Gastrocnemius medialis (tissue), 4 donors: Measurements from ENCODE around the gene SLC2A4. TPM values are rescaled to one million over a fixed set of nuclear protein-coding genes. Genes with fewer than 3 reads are reported as not detected.
"Not testable (repeated sequence)": the region's sequence is repeated elsewhere in the genome, so short reads cannot be mapped to it uniquely, and the experiment has no call there.

Experiments
- ATAC-seq, 2 donors: fragments of 150-250 bp; one replicate each; pipeline ENCODE4 v1.9.1; 2016
- DNase-seq, 2 donors: peaks; one replicate each; pipeline ENCODE4 v3.0.0-alpha.2; 2019
- H3K27ac ChIP-seq, 4 donors: fragments of 200-600 bp; sonication (generic); 1 replicate in 1 of 4; 2 replicates in 3 of 4; pipeline ENCODE4 v1.5.1; 2016 to 2018; ENCODE audit warnings: mild to moderate bottlenecking in 2 of 4, moderate library complexity in 1 of 4
- H3K27me3 ChIP-seq, 3 donors: fragments of 200-600 bp; sonication (generic) in 2 of 3; 1 replicate in 1 of 3; 2 replicates in 2 of 3; pipeline versions ENCODE4 v1.5.1 to v1.6.0; 2016 to 2019; ENCODE audit warnings: mild to moderate bottlenecking in 1 of 3, moderate library complexity in 1 of 3
- H3K36me3 ChIP-seq, 2 donors: fragments of 200-600 bp; sonication (generic) in 1 of 2; one replicate each; pipeline ENCODE4 v1.5.1; 2017 to 2018
- H3K4me1 ChIP-seq, 2 donors: fragments of 200-600 bp; sonication (generic) in 1 of 2; one replicate each; pipeline ENCODE4 v1.5.1; 2016 to 2017; ENCODE audit warnings: mild to moderate bottlenecking in 2 of 2
- H3K4me3 ChIP-seq, 4 donors: fragments of 200-600 bp; sonication (generic) in 3 of 4; 1 replicate in 1 of 4; 2 replicates in 3 of 4; pipeline ENCODE4 v1.5.1; 2016 to 2019; ENCODE audit warnings: mild to moderate bottlenecking in 2 of 4
- H3K9me3 ChIP-seq, 3 donors: fragments of 200-600 bp; sonication (generic) in 2 of 3; 1 replicate in 1 of 3; 2 replicates in 2 of 3; pipeline ENCODE4 v1.5.1; 2016 to 2019
- POLR2A ChIP-seq, 2 donors: fragments of 450-650 bp; IDR thresholded peaks; one replicate each; pipeline ENCODE4 v1.6.1; 2017; ENCODE audit warnings: antibody characterized with exemption in 2 of 2, mild to moderate bottlenecking in 2 of 2, moderate library complexity in 2 of 2
- in situ Hi-C, 4 donors: fragments of 200-750 bp; cut with MboI; loops; one replicate each; pipeline versions ENCODE4 v1.15.0 to v1.8.0; 2017; ENCODE audit warnings: low sequenced_read_pairs in 4 of 4
- intact Hi-C: fragments of 100-400 bp; cut with DNase I; formaldehyde crosslinking; loops from one replicate; pipeline ENCODE4 v1.15.1; 2023; ENCODE audit warnings: low total_unique reads
- total RNA-seq, 4 donors: library from RNA; depleted of rRNA; stranded (reverse); fragments of >200 nt; gene quantifications; one replicate each; pipeline versions ENCODE4 v1.1.0 to v1.2.3, GENCODE V29; 2016
- TF ChIP-seq, protein P1 (sequence below), 5 experiments: fragments of 450-650 bp in 3 of 5; fragments of 200-600 bp in 2 of 5; sonication (generic) in 2 of 5; IDR thresholded peaks in 4 of 5; conservative IDR thresholded peaks in 1 of 5; 1 replicate in 4 of 5; 2 replicates in 1 of 5; pipeline ENCODE4 v1.5.1; 2016 to 2019; ENCODE audit warnings: antibody characterized with exemption in 5 of 5, mild to moderate bottlenecking in 3 of 5, moderate library complexity in 3 of 5

SLC2A4 gene
- total RNA-seq, 4 donors from 2014 or later: 148 to 310 (median 227) TPM

GRCh38 chr17:7334938-7335538 lies 53.5 kb downstream of the SLC2A4 start:
- Histone ChIP-seq H3K4me1 (peaks cover 7% of the 10 kb centered on the region in 2 donors), H3K9me3 (no peaks in the 10 kb centered on the region), H3K4me3 (no peak overlapping the region), H3K36me3 (no peaks in the 10 kb centered on the region), H3K27me3 (peaks cover 24 to 45% (median 38%) of the 10 kb centered on the region in 3 donors), H3K27ac (no peak overlapping the region)
- intact Hi-C loops: no loop called here
- ATAC-seq: no peak
- in situ Hi-C loops: loop anchor here in 1 of 4 donors (25.0 kb wide), 1 partner anchor 298 kb away; the partner anchor contains the start of genes SLC16A11 and SLC16A13
- no peak for TF ChIP-seq POLR2A (IDR thresholded peaks at IDR 0.05)
- TF ChIP-seq, protein P1, sequence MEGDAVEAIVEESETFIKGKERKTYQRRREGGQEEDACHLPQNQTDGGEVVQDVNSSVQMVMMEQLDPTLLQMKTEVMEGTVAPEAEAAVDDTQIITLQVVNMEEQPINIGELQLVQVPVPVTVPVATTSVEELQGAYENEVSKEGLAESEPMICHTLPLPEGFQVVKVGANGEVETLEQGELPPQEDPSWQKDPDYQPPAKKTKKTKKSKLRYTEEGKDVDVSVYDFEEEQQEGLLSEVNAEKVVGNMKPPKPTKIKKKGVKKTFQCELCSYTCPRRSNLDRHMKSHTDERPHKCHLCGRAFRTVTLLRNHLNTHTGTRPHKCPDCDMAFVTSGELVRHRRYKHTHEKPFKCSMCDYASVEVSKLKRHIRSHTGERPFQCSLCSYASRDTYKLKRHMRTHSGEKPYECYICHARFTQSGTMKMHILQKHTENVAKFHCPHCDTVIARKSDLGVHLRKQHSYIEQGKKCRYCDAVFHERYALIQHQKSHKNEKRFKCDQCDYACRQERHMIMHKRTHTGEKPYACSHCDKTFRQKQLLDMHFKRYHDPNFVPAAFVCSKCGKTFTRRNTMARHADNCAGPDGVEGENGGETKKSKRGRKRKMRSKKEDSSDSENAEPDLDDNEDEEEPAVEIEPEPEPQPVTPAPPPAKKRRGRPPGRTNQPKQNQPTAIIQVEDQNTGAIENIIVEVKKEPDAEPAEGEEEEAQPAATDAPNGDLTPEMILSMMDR (IDR thresholded peaks at IDR 0.05 in 4 of 5, conservative IDR thresholded peaks at IDR 0.05 in 1 of 5): no peak
- no peak for DNase-seq

- ATAC-seq, intact Hi-C loops, DNase-seq: not testable (repeated sequence)
Measured at GRCh38 chr17:7335765-7336164, 54.2 kb downstream of the SLC2A4 start.

GRCh38 chr17:7336240-7337175 lies 55.0 kb downstream of the SLC2A4 start, which contains the start of gene ACAP1:
ACAP1 (plus strand) TSS chr17:7336529; CDS start chr17:7336735, 206 bp downstream.
- DNase-seq: no peak
- H3K4me3 ChIP-seq: no peak within 1 kb of the TSS
- H3K4me1 ChIP-seq: peaks cover 0 to 6% of the 10 kb centered on the region in 2 donors
- no peaks in the 10 kb centered on the region for H3K9me3 ChIP-seq
- TF ChIP-seq POLR2A (IDR thresholded peaks at IDR 0.05): no peak
- TF ChIP-seq, protein P1 (IDR thresholded peaks at IDR 0.05 in 4 of 5, conservative IDR thresholded peaks at IDR 0.05 in 1 of 5): no peak
- intact Hi-C loops (no loop called here), in situ Hi-C loops (loop anchor here in 1 of 4 donors (25.0 kb wide), 1 partner anchor 299 kb away; the partner anchor contains the start of genes SLC16A11 and SLC16A13)
- no peak within 1 kb of the TSS for H3K27ac ChIP-seq
- H3K27me3 ChIP-seq: peaks cover 29 to 46% (median 41%) of the 10 kb centered on the region in 3 donors
- ATAC-seq: no peak
- no peaks in the 10 kb centered on the region for H3K36me3 ChIP-seq

More at GRCh38 chr17:7335765-7336164, 54.2 kb downstream of the SLC2A4 start:
- in situ Hi-C loops: loop anchor here in 1 of 4 donors (25.0 kb wide), 1 partner anchor 298 kb away; the partner anchor contains the start of genes SLC16A11 and SLC16A13
- H3K9me3 ChIP-seq, H3K27ac ChIP-seq, H3K4me3 ChIP-seq, H3K36me3 ChIP-seq, H3K4me1 ChIP-seq: not testable (repeated sequence)
- peaks cover 29 to 46% (median 41%) of the 10 kb centered on the region in 3 donors for H3K27me3 ChIP-seq

GRCh38 chr17:7337600-7337999 lies 56.1 kb downstream of the SLC2A4 start:
- H3K36me3 ChIP-seq, H3K27ac ChIP-seq, H3K4me3 ChIP-seq, ATAC-seq, H3K4me1 ChIP-seq, intact Hi-C loops, DNase-seq, H3K9me3 ChIP-seq: not testable (repeated sequence)
- H3K27me3 ChIP-seq: peaks cover 29 to 50% (median 41%) of the 10 kb centered on the region in 3 donors
- in situ Hi-C loops: loop anchor here in 1 of 4 donors (25.0 kb wide), 1 partner anchor 300 kb away; the partner anchor contains the start of genes SLC16A11 and SLC16A13

Other genes with a start within 250 kb of the SLC2A4 start
- gene SLC16A13, start 245.7 kb upstream of the SLC2A4 start, total RNA-seq: under 1 TPM in 2 of 4 donors, not detected in 2; 0.36 to 0.49 TPM
- gene SLC16A11, start 237.6 kb upstream of the SLC2A4 start, total RNA-seq: under 1 TPM in 2 of 4 donors, not detected in 2; 0.31 to 0.78 TPM
- 1 to 10 TPM in 3 of 4 donors, not detected in 1; 1.3 to 2.8 (median 2.3) TPM for gene CLEC10A, start 201.5 kb upstream of the SLC2A4 start, total RNA-seq
- gene ASGR2, start 166.9 kb upstream of the SLC2A4 start, total RNA-seq: 1 to 10 TPM in 2 of 4 donors, not detected in 2; 1.6 to 2.2 TPM
- gene ASGR1, start 102.3 kb upstream of the SLC2A4 start, total RNA-seq: 1 to 10 TPM in 1 of 4 donors, under 1 TPM in 1, not detected in 2; 0.81 to 1.8 TPM
- 1 to 10 TPM; 3.5 to 6.7 (median 5.3) TPM for gene DLG4, start 61.9 kb upstream of the SLC2A4 start, total RNA-seq
- 1,000 to 10,000 TPM in 3 of 4 donors, 100 to 1,000 TPM in 1; 771 to 1,217 (median 1,086) TPM for gene ACADVL, start 61.8 kb upstream of the SLC2A4 start, total RNA-seq
- 10 to 100 TPM; 15.5 to 22.6 (median 20.5) TPM for gene DVL2, start 47.2 kb upstream of the SLC2A4 start, total RNA-seq
- gene PHF23, start 42.3 kb upstream of the SLC2A4 start, total RNA-seq: 10 to 100 TPM; 16.9 to 31.8 (median 24.1) TPM
- 100 to 1,000 TPM; 207 to 626 (median 258) TPM for gene GABARAP, start 39.3 kb upstream of the SLC2A4 start, total RNA-seq
- 100 to 1,000 TPM in 3 of 4 donors, 10 to 100 TPM in 1; 71.5 to 150 (median 111) TPM for gene CTDNEP1, start 30.0 kb upstream of the SLC2A4 start, total RNA-seq
- 10 to 100 TPM; 13.3 to 52.7 (median 26.7) TPM for gene ELP5, start 29.5 kb upstream of the SLC2A4 start, total RNA-seq
- gene CLDN7, start 19.2 kb upstream of the SLC2A4 start, total RNA-seq: 1 to 10 TPM in 1 of 4 donors, under 1 TPM in 1, not detected in 2; 0.46 to 5.1 TPM
- 1 to 10 TPM in 1 of 4 donors, under 1 TPM in 2, not detected in 1; 0.42 to 2.2 (median 0.46) TPM for gene YBX2, start 12.9 kb downstream of the SLC2A4 start, total RNA-seq
- 100 to 1,000 TPM; 115 to 384 (median 273) TPM for gene EIF5A, start 25.9 kb downstream of the SLC2A4 start, total RNA-seq
- 100 to 1,000 TPM; 135 to 240 (median 169) TPM for gene GPS2, start 33.6 kb downstream of the SLC2A4 start, total RNA-seq
- gene NEURL4, start 47.6 kb downstream of the SLC2A4 start, total RNA-seq: 10 to 100 TPM; 21.8 to 26.7 (median 23.5) TPM
- 10 to 100 TPM in 1 of 4 donors, 1 to 10 TPM in 1, under 1 TPM in 2; 0.22 to 16.3 (median 1.7) TPM for gene ACAP1, start 54.8 kb downstream of the SLC2A4 start, total RNA-seq
- 1 to 10 TPM; 3.6 to 7.0 (median 4.6) TPM for gene KCTD11, start 70.4 kb downstream of the SLC2A4 start, total RNA-seq
- not detected for gene TMEM95, start 73.4 kb downstream of the SLC2A4 start, total RNA-seq
- gene TNK1, start 99.4 kb downstream of the SLC2A4 start, total RNA-seq: 1 to 10 TPM in 1 of 4 donors, under 1 TPM in 1, not detected in 2; 0.13 to 2.2 TPM
- gene PLSCR3, start 112.8 kb downstream of the SLC2A4 start, total RNA-seq: 10 to 100 TPM in 3 of 4 donors, 1 to 10 TPM in 1; 8.9 to 20.3 (median 14.4) TPM
- gene TMEM256, start 122.4 kb downstream of the SLC2A4 start, total RNA-seq: 10 to 100 TPM; 28.9 to 65.6 (median 50.2) TPM
- gene NLGN2, start 126.1 kb downstream of the SLC2A4 start, total RNA-seq: 1 to 10 TPM; 4.2 to 6.6 (median 4.4) TPM
- not detected for gene SPEM1, start 138.6 kb downstream of the SLC2A4 start, total RNA-seq
- gene SPEM2, start 143.9 kb downstream of the SLC2A4 start, total RNA-seq: not detected
- not detected for gene SPEM3, start 147.1 kb downstream of the SLC2A4 start, total RNA-seq
- 1 to 10 TPM in 3 of 4 donors, under 1 TPM in 1; 0.92 to 3.9 (median 2.3) TPM for gene TMEM102, start 153.7 kb downstream of the SLC2A4 start, total RNA-seq
- 1 to 10 TPM; 1.2 to 7.4 (median 4.1) TPM for gene FGF11, start 157.8 kb downstream of the SLC2A4 start, total RNA-seq
- gene CHRNB1, start 163.3 kb downstream of the SLC2A4 start, total RNA-seq: 100 to 1,000 TPM in 2 of 4 donors, 10 to 100 TPM in 2; 82.3 to 202 (median 101) TPM
- gene ZBTB4, start 197.9 kb downstream of the SLC2A4 start, total RNA-seq: 10 to 100 TPM; 24.2 to 43.1 (median 31.2) TPM
- gene SLC35G6, start 199.7 kb downstream of the SLC2A4 start, total RNA-seq: not detected
- 10 to 100 TPM; 20.3 to 56.9 (median 39.3) TPM for gene POLR2A, start 202.6 kb downstream of the SLC2A4 start, total RNA-seq